Islet of Langerhans (tissue), 1 donor: Measurements from ENCODE around the gene RSAD2.
"Not testable (repeated sequence)": the region's sequence is repeated elsewhere in the genome, so short reads cannot be mapped to it uniquely, and the experiment has no call there.

Experiments
- FAIRE-seq: peaks from one replicate; lab custom pipeline; 2011; peaks lifted over from hg19 to GRCh38; lab: Jason Lieb, UNC

RSAD2 gene

GRCh38 chr2:6927186-6927585, 49.6 kb downstream of the RSAD2 start:
- no peak for FAIRE-seq

- FAIRE-seq, result no peak
Observed at GRCh38 chr2:6927753-6928152, 50.2 kb downstream of the RSAD2 start.

- no peak for FAIRE-seq
Observed at GRCh38 chr2:6928452-6928851, 50.9 kb downstream of the RSAD2 start.

- no peak for FAIRE-seq
Observed at GRCh38 chr2:6929196-6929819, 51.7 kb downstream of the RSAD2 start.

- no peak for FAIRE-seq
Observed at GRCh38 chr2:6930923-6931647, 53.5 kb downstream of the RSAD2 start.

- FAIRE-seq, result no peak
Observed at GRCh38 chr2:6931753-6932152, 54.2 kb downstream of the RSAD2 start.

GRCh38 chr2:6932206-6932605, 54.6 kb downstream of the RSAD2 start:
- no peak for FAIRE-seq

- FAIRE-seq, result no peak
Observed at GRCh38 chr2:6932828-6933227, 55.3 kb downstream of the RSAD2 start.

GRCh38 chr2:6933911-6934310, 56.3 kb downstream of the RSAD2 start:
- no peak for FAIRE-seq

GRCh38 chr2:6934345-6934744, 56.8 kb downstream of the RSAD2 start:
- no peak for FAIRE-seq

GRCh38 chr2:6934758-6935651, 57.4 kb downstream of the RSAD2 start:
- no peak for FAIRE-seq

GRCh38 chr2:6935652-6936020, 58.1 kb downstream of the RSAD2 start:
- not testable (repeated sequence) for FAIRE-seq

- FAIRE-seq, result no peak
Observed at GRCh38 chr2:6937157-6937556, 59.6 kb downstream of the RSAD2 start.

GRCh38 chr2:6937582-6937981, 60.0 kb downstream of the RSAD2 start:
- no peak for FAIRE-seq

GRCh38 chr2:6939071-6939470, 61.5 kb downstream of the RSAD2 start:
- no peak for FAIRE-seq

GRCh38 chr2:6940820-6941219, 63.2 kb downstream of the RSAD2 start:
- no peak for FAIRE-seq

- FAIRE-seq, result no peak
Observed at GRCh38 chr2:6941299-6942046, 63.9 kb downstream of the RSAD2 start.

- FAIRE-seq, result no peak
Observed at GRCh38 chr2:6942848-6943247, 65.3 kb downstream of the RSAD2 start.

- no peak for FAIRE-seq
Observed at GRCh38 chr2:6943523-6943922, 65.9 kb downstream of the RSAD2 start.

GRCh38 chr2:6943971-6944370, 66.4 kb downstream of the RSAD2 start:
- no peak for FAIRE-seq

GRCh38 chr2:6944555-6944954, 67.0 kb downstream of the RSAD2 start:
- no peak for FAIRE-seq

GRCh38 chr2:6945087-6945813, 67.7 kb downstream of the RSAD2 start:
- no peak for FAIRE-seq
